Measurements from ENCODE around the gene HPSE. TPM values are rescaled to one million over a fixed set of nuclear protein-coding genes. Genes with fewer than 3 reads are reported as not detected.

HPSE gene
- total and polyA plus RNA-seq, 2 of the 13 experiments (the other 11 are each of a cell fraction or from before 2014, with no cell fraction given) = not detected

GRCh38 chr4:83282049-83282535 lies 52.6 kb downstream of the HPSE start (continued):
- no peak for TF ChIP-seq MEIS2 (CRISPR knock-in tag; IDR thresholded peaks at IDR 0.05)
- no peak for TF ChIP-seq CHD4 (IDR thresholded peaks at IDR 0.05; ENCODE audit: borderline replicate concordance, low read length)
- TF ChIP-seq THYN1 (CRISPR knock-in tag; IDR thresholded peaks at IDR 0.05; ENCODE audit: borderline replicate concordance, low read depth) = no peak
- TF ChIP-seq ZNF331 (CRISPR knock-in tag; IDR thresholded peaks at IDR 0.05) = no peak
- TF ChIP-seq, protein P1, sequence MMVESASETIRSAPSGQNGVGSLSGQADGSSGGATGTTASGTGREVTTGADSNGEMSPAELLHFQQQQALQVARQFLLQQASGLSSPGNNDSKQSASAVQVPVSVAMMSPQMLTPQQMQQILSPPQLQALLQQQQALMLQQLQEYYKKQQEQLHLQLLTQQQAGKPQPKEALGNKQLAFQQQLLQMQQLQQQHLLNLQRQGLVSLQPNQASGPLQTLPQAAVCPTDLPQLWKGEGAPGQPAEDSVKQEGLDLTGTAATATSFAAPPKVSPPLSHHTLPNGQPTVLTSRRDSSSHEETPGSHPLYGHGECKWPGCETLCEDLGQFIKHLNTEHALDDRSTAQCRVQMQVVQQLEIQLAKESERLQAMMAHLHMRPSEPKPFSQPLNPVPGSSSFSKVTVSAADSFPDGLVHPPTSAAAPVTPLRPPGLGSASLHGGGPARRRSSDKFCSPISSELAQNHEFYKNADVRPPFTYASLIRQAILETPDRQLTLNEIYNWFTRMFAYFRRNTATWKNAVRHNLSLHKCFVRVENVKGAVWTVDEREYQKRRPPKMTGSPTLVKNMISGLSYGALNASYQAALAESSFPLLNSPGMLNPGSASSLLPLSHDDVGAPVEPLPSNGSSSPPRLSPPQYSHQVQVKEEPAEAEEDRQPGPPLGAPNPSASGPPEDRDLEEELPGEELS (CRISPR knock-in tag; IDR thresholded peaks at IDR 0.05) = no peak
- TF ChIP-seq, protein P2, sequence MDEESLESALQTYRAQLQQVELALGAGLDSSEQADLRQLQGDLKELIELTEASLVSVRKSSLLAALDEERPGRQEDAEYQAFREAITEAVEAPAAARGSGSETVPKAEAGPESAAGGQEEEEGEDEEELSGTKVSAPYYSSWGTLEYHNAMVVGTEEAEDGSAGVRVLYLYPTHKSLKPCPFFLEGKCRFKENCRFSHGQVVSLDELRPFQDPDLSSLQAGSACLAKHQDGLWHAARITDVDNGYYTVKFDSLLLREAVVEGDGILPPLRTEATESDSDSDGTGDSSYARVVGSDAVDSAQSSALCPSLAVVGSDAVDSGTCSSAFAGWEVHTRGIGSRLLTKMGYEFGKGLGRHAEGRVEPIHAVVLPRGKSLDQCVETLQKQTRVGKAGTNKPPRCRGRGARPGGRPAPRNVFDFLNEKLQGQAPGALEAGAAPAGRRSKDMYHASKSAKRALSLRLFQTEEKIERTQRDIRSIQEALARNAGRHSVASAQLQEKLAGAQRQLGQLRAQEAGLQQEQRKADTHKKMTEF (CRISPR knock-in tag; IDR thresholded peaks at IDR 0.05) = no peak
- no peak for TF ChIP-seq ZNF724P (CRISPR knock-in tag; IDR thresholded peaks at IDR 0.05; ENCODE audit: borderline replicate concordance)
- TF ChIP-seq, protein P3, sequence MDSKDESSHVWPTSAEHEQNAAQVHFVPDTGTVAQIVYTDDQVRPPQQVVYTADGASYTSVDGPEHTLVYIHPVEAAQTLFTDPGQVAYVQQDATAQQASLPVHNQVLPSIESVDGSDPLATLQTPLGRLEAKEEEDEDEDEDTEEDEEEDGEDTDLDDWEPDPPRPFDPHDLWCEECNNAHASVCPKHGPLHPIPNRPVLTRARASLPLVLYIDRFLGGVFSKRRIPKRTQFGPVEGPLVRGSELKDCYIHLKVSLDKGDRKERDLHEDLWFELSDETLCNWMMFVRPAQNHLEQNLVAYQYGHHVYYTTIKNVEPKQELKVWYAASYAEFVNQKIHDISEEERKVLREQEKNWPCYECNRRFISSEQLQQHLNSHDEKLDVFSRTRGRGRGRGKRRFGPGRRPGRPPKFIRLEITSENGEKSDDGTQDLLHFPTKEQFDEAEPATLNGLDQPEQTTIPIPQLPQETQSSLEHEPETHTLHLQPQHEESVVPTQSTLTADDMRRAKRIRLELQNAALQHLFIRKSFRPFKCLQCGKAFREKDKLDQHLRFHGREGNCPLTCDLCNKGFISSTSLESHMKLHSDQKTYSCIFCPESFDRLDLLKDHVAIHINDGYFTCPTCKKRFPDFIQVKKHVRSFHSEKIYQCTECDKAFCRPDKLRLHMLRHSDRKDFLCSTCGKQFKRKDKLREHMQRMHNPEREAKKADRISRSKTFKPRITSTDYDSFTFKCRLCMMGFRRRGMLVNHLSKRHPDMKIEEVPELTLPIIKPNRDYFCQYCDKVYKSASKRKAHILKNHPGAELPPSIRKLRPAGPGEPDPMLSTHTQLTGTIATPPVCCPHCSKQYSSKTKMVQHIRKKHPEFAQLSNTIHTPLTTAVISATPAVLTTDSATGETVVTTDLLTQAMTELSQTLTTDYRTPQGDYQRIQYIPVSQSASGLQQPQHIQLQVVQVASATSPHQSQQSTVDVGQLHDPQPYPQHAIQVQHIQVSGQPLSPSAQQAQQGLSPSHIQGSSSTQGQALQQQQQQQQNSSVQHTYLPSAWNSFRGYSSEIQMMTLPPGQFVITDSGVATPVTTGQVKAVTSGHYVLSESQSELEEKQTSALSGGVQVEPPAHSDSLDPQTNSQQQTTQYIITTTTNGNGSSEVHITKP (CRISPR knock-in tag; IDR thresholded peaks at IDR 0.05; ENCODE audit: low read depth) = no peak
- TF ChIP-seq STAG1 (CRISPR knock-in tag; IDR thresholded peaks at IDR 0.05) = peak; percentile 77
- TF ChIP-seq SMC3 (IDR thresholded peaks at IDR 0.05; ENCODE audit: low read length) = peak; percentile 32; the same call in 1 of the 2 replicates
- no peak for TF ChIP-seq ZNF784 (CRISPR knock-in tag; IDR thresholded peaks at IDR 0.05; ENCODE audit: borderline replicate concordance)

Measured in HepG2 (cell line).